ENCODE results near the gene GFAP.
A peak's percentile ranks its signal among the peaks of the same experiment; 100 is the strongest.

Gene GFAP

GRCh38 chr17:44913676-44914075 is 1.6 kb downstream of the GFAP start:
- no peak for DNase-seq

GRCh38 chr17:44912763-44913544 is 2.3 kb downstream of the GFAP start:
- DNase-seq = no peak

GRCh38 chr17:44911133-44912001 is 3.9 kb downstream of the GFAP start:
- DNase-seq = peak; percentile 25

GRCh38 chr17:44910231-44911106 is 4.8 kb downstream of the GFAP start:
- DNase-seq = no peak

- no peak for DNase-seq
These were observed 5.6 kb downstream of the GFAP start for GRCh38 chr17:44909681-44910144.

GRCh38 chr17:44908761-44909326 is 6.5 kb downstream of the GFAP start:
- DNase-seq = no peak

GRCh38 chr17:44907729-44908470 is 7.4 kb downstream of the GFAP start:
- no peak for DNase-seq

GRCh38 chr17:44906763-44907728 is 8.3 kb downstream of the GFAP start:
- no peak for DNase-seq

- no peak for DNase-seq
These were observed 9.2 kb downstream of the GFAP start for GRCh38 chr17:44906010-44906646.

GRCh38 chr17:44905006-44906000 is 10.0 kb downstream of the GFAP start:
- no peak for DNase-seq

GRCh38 chr17:44904001-44904984 is 11.0 kb downstream of the GFAP start:
- no peak for DNase-seq

- DNase-seq = no peak
These were observed 12.2 kb downstream of the GFAP start for GRCh38 chr17:44903012-44903685.

- DNase-seq = no peak
These were observed 13.1 kb downstream of the GFAP start for GRCh38 chr17:44902135-44902760.

GRCh38 chr17:44901411-44901921 is 13.8 kb downstream of the GFAP start:
- no peak for DNase-seq

GRCh38 chr17:44900894-44901293 is 14.4 kb downstream of the GFAP start:
- DNase-seq = no peak

Data from central memory CD4-positive, alpha-beta T cell (primary cell).